GM12892 (cell line): Measurements from ENCODE around the gene MRGPRD.

ENCODE experiments used
- DNase-seq: peaks from one replicate; pipeline ENCODE4 v3.0.0; 2011; ENCODE audit not compliant: insufficient read length
- FAIRE-seq: peaks from 2 replicates; lab custom pipeline; 2011; peaks lifted over from hg19 to GRCh38; lab: Jason Lieb, UNC
- POLR2A ChIP-seq: IDR thresholded peaks from 2 replicates; pipeline ENCODE4 v1.6.1; 2011; ENCODE audit warnings: low read depth, low read length, control low read depth
- POLR2AphosphoS5 ChIP-seq: IDR thresholded peaks from 2 replicates; pipeline ENCODE4 v1.6.1; 2011; ENCODE audit warnings: low read depth, low read length, control low read depth
- TAF1 ChIP-seq: IDR thresholded peaks from 2 replicates; pipeline ENCODE4 v1.6.1; 2011; ENCODE audit warnings: low read depth, mild to moderate bottlenecking, control low read depth, low read length, borderline replicate concordance

MRGPRD gene

DNA sequence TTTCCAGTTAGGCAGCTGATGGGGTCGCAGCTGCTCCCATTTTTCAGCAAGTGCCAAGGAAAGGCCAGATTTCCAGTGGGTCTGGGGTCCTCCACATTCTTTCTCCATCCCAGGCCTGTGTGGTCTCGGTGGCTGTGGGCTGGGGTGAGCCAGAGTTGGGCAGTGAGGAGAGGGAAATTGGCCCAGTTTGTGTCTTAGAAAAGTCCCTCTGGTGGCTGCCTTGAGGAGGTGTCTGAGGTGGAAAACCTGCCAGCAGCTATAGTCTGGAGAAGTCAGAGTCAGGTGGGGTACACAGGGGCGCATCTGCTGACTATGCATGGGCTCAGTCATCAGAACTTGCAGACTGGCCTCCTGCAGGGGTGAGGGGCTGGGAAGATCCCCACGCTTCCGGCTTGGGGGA lies 30.5 kb downstream of the MRGPRD start:
- FAIRE-seq (no peak), DNase-seq (no peak)
- TF ChIP-seq POLR2A (no peak), TAF1 (no peak), POLR2AphosphoS5 (no peak)

DNA sequence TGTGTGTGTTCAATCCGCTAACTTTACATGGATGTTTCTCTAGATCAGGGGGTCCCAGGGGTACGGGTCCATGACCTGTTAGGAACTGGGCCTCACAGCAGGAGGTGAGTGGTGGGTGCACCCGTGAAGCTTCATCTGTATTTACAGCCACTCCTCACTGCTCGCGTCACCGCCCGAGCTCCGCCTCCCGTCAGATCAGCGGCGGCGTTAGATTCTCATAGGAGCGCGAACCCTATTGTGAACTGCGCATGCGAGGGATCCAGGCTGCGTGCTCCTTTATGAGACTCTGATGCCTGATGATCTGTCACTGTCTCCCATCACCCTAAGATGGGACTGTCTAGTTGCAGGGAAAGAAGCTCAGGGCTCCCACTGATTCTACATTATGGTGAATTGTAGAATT lies 31.9 kb downstream of the MRGPRD start:
- no peak for FAIRE-seq
- TF ChIP-seq TAF1 (no peak), POLR2AphosphoS5 (no peak), POLR2A (no peak)

DNA sequence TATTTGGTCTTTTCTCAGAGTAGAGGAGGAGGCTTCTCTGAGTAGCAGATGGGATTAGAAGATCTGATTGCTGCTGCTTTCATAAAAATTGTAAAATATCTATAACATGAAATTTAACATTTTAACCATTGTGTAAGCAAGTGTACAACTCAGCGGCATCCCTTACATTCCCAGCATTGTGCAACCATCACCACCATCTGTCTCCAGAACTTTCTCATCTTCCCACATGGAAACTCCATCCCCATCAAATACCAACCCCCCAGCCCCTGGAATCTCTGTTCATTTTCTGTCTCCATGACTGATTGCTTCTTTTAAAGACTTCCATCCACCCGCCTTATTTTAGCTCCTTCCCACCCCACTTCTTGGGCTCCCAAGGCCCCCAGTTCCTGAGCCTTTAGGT lies 32.3 kb downstream of the MRGPRD start:
- TF ChIP-seq TAF1 (no peak), POLR2AphosphoS5 (no peak), POLR2A (no peak)
- no peak for FAIRE-seq
- no peak for DNase-seq

More for the DNA sequence above, 31.9 kb downstream of the MRGPRD start:
- DNase-seq = no peak

DNA sequence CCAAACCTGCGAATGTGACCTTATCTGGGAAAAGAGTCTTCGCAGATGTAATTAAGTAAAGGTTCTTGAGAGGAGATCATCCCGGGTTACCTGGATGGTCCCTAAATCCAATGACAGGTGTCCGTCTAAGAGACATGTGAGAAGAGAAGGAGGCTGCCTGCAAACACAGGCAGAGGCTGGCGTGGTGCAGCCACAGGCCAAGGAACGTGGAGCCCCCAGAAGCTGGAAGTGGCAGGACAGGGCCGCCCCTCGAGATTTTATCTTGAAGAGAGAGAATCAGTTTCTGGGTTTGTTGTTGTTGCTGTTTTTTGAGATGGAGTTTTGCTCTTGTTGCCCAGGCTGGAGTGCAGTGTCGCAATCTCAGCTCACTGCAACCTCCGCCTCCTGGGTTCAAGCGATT lies 33.6 kb downstream of the MRGPRD start:
- no peak for TF ChIP-seq POLR2A
- no peak for TF ChIP-seq TAF1
- TF ChIP-seq POLR2AphosphoS5 = no peak
- no peak for DNase-seq
- no peak for FAIRE-seq

DNA sequence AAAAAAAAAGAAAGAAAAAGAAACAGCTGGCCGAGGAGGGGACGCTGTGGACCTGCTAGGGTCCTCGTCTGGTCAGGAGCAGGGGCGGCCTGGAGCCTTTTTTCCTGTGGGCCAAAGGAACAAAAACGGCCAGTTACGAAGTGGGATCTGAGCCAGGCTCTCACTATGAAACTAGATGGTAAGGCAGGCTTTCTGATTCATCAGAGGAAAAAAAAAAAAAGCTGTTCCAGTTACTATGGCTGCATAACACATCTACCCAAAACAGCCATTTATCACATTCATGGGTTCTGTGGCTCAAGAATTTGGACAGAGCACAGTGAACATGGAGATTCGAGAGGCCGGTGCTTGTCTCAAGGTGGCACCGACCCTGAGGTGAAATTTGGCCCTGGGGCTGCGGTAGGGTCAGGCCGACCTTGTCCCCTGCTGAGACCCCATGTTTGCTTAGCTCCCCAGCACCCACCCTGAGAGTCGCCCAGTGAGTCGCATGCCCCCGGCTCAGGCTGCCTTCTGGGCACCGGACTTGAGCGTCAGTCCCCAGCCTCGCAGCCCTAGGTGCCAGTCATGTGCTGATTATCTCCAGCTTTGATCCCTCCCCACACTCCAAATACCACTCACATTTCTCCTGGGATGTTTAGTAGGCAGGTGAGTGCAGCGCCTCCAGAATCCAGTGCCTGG lies 34.2 kb downstream of the MRGPRD start:
- FAIRE-seq (no peak), DNase-seq (no peak)
- TF ChIP-seq POLR2AphosphoS5 (no peak), TAF1 (no peak), POLR2A (no peak)

DNA sequence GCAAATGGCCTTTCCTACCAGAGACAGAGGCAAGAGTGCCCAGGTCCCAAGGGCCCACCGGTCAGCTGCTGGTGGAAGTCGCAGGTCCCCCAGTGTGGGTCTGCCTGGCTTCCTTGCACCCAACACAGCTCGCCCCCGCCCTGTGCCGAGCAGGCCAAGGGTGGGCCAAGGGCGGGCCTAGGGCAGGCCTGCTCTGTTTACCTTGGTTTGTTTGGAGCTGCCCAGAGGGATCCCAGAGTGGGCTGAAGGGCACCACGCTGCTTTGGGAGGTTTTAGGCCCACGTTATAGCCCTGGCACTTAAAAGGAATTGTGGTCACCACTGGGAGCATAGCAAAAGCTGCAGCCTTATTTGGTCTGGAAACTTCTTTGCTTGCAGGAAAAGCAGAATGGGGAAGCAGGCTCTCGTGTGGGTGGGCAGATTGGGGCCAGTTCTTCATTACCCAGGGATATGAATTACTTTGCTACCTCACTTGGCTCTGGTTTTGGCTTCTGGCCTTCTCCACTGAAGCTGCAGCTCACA lies 38.0 kb downstream of the MRGPRD start:
- FAIRE-seq (no peak), DNase-seq (no peak)
- TF ChIP-seq TAF1 = no peak
- no peak for TF ChIP-seq POLR2AphosphoS5
- no peak for TF ChIP-seq POLR2A

DNA sequence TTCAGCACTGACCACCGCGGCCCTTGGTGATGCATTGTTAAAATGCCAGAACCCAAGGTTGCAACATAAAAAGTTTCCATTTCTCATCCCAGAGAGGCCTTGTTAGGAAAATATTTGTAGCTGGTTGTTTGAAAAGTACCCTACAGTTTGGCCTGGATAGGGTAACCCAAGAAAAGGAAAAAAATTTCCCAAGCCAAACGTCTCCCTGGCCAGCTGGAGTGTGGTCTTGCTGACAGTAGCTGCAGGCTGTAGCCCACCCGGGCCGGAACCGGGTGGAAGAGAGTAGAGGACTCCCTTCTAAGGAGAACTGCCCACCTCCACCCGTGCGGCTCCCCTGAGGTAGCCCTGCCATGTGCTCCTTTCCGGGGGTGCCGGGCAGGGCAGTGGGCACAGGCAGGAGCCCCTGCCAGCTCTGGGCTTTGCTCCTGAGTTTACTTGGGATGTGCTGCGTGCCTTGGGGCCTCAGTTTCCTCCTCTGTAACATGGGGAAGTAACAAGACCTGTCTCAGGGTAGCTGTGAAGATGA lies 38.6 kb downstream of the MRGPRD start:
- no peak for FAIRE-seq
- DNase-seq = no peak
- no peak for TF ChIP-seq TAF1
- no peak for TF ChIP-seq POLR2A
- no peak for TF ChIP-seq POLR2AphosphoS5

DNA sequence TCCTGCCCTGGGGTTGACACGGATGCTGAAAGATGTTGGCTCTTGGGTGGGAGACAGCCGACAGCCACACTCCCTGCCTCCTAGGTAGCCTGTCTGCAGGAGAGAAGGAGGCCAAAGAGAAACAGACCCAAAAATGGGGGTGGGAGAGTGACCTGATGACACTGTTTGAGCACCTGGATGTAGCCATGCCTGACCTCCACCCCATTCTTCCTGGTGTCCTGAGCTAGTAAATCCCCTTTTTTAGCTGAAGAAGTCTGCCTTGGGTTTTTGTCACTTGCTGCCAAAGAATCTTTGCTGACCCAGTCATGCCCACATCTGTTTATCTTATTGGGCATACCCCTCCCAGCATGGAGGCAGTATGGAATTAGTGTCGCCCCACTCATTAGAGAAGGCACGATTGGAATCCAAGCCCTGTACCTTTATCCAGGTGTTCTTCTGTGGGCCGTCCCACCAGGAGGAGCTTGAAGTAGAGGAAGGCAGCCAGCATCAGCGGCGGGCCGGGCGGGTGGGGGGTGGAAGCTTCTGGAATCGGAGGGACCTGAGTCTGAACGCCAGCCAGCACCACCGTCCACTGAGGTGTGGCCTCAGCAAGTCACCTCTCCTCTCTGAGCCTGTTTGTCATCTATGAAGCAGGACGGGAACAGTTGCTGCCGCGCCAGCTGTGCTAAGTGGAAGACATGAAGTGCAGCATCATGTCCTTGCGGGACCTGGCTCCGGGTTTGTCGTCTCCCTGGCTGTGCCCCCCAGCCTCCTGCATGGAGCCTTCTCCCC lies 39.3 kb downstream of the MRGPRD start:
- DNase-seq (no peak), FAIRE-seq (no peak)
- TF ChIP-seq POLR2AphosphoS5 (no peak), POLR2A (no peak), TAF1 (no peak)

DNA sequence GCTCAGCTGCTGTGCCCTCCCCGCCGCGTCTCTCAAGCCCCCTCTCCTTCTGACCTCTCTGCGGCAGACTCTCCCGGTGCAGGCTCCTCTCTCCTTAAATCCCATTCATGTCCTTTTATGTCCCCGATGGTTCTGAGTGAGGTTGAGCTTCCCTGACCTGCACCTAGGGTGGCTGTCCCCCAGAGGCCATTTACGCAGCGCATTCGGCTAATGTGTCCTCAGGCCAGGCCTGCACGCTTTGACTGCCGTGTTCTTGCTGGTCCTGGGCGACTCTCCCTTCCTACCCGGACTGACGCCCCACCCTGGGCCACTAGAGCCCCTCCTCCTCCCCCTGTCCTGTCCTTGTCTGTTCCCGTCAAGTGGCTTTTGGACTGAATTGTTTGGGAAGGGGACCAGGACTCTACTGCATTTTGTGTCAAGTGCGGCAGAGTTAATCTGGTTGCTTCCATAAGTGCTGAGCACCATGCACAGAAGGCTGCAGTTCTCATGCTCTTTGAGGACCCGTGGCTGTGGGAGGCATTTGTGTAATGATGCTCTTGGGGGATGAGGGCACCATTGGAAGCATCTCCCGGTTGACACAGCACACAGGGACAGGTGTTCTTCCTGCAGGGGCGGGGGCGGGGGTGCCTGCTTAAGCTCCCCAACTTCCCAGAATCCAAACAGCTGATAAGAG lies 40.0 kb downstream of the MRGPRD start:
- TF ChIP-seq TAF1 (no peak), POLR2A (no peak), POLR2AphosphoS5 (no peak)
- FAIRE-seq = no peak
- no peak for DNase-seq

DNA sequence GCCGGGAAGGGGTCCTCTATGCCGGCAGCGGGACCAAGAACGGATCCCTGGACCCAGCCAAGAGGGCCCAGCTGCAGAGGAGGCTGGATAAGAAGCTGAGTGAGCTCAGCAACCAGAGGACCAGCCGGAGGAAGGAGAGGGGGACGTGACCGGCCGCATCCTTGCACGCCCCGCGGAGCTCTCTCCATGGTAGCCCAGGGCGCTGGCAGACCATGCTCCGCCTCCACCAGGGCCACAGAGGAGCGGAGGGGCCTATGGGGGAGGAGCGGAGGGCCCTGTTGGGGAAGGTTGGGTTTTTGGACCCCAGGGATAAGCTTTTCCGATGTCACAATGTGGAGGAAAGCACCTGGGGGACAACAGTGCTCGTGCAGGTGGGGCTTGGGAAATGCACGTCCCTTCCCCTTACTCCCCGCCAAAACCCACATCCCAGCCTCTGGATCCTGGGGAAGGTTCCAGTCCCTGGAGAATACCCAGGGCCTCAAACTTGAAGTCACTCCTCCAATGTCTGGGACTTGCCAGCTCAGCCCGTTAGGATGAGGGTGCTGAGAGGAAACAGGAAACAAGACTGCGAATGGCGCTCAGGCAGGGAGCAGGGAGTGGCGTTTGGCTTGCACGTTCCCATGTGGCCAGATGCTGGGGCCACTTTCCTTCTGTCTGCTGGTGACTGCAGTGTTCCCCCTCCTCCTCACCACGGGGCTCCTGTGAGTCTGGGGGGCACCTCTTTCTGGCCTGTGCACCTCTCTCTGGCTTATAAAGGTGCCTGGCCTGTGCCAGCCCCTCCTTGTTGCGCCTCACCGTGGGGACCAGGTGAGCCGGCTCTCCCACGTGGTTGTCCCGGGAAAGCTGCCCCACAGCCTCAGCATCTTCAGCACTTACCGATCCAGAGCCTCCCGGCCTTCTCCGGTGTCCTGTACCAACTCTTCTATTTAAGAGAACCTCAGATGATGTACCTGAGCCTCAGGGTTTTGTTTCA lies 40.9 kb downstream of the MRGPRD start:
- no peak for DNase-seq
- TF ChIP-seq POLR2AphosphoS5 (no peak), POLR2A (no peak), TAF1 (no peak)
- no peak for FAIRE-seq
